ENCODE data around the gene RNPEP. TPM values are rescaled to one million over a fixed set of nuclear protein-coding genes. Genes with fewer than 3 reads are reported as not detected.
"Not testable (repeated sequence)": the region's sequence is repeated elsewhere in the genome, so short reads cannot be mapped to it uniquely, and the experiment has no call there.

The RNPEP gene
- total RNA-seq, 1 donor from 2014 or later = 15.4 TPM

- ATAC-seq (ENCODE audit: poor library complexity); DNase-seq; intact Hi-C loops (cut with DNase I): not testable (repeated sequence)
These were observed 72.2 kb downstream of the RNPEP start for GRCh38 chr1:202054673-202055072.

Small RNA genes within 50 kb of the gene (microRNA-seq; reads per million reads assigned to microRNA genes)
- not detected for gene MIR6740

Other genes starting within 250 kb of the RNPEP start
- gene IPO9, start 153.5 kb upstream of the RNPEP start, total RNA-seq = 17.2 TPM
- 162 TPM for gene SHISA4, start 93.8 kb upstream of the RNPEP start, total RNA-seq
- 9.6 TPM for gene LMOD1, start 36.1 kb upstream of the RNPEP start, total RNA-seq
- gene TIMM17A, start 27.1 kb upstream of the RNPEP start, total RNA-seq = 76.5 TPM
- gene ELF3, start 27.9 kb downstream of the RNPEP start, total RNA-seq = 0.65 TPM
- gene GPR37L1, start 140.3 kb downstream of the RNPEP start, total RNA-seq = 0.05 TPM
- gene ARL8A, start 162.1 kb downstream of the RNPEP start, total RNA-seq = 69.5 TPM
- gene PTPN7, start 178.0 kb downstream of the RNPEP start, total RNA-seq = 0.27 TPM
- 3.9 TPM for gene LGR6, start 211.2 kb downstream of the RNPEP start, total RNA-seq